GM19397 (cell line): ENCODE data around the gene TGDS.
"Not testable (repeated sequence)": the region's sequence is repeated elsewhere in the genome, so short reads cannot be mapped to it uniquely, and the experiment has no call there.

Source experiments
- ATAC-seq: cut with Tn5 transposase; IDR thresholded peaks from one replicate; pipeline ENCODE4 v1.9.1; 2021; ENCODE audit warnings: mild to moderate bottlenecking, moderate library complexity; ENCODE audit not compliant: unreplicated experiment

Gene TGDS

DNA sequence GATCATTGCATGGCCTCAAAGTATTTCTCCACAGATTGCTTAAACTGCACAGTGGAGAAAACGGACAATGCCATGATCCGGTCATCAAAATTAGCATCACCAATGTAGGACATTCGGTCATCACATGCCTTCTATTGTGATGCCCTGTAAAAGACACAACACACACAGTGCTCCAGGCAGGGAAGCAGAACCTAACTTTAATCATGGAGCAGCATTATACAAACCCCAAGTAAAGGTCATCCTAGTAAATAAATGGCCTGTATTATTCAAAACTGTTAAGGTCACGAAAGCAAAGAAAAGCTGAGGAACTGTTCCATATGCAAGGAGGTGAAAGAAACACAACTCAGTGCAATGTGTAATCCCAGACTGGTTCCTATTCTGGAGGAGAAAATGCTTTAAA is 42.2 kb downstream of the TGDS start:
- no peak for ATAC-seq

DNA sequence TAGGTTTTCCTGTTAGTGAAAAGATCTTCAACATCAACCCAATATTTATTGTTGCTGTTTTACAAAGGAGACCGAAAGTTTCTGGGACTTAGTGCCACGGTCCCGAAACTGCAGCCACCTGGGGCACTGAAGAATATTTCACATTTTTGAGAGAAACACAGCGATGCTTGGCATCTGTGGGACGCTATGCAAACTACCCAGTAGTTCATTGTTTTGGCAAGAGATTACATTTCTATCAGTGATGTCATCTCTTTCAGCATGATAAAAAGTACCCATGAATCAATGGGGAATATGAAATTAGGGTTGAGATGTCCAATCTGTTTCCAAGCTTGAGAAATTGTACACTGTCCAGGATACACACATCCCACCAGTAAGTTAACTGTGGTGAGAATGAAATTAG is 43.9 kb downstream of the TGDS start:
- no peak for ATAC-seq

DNA sequence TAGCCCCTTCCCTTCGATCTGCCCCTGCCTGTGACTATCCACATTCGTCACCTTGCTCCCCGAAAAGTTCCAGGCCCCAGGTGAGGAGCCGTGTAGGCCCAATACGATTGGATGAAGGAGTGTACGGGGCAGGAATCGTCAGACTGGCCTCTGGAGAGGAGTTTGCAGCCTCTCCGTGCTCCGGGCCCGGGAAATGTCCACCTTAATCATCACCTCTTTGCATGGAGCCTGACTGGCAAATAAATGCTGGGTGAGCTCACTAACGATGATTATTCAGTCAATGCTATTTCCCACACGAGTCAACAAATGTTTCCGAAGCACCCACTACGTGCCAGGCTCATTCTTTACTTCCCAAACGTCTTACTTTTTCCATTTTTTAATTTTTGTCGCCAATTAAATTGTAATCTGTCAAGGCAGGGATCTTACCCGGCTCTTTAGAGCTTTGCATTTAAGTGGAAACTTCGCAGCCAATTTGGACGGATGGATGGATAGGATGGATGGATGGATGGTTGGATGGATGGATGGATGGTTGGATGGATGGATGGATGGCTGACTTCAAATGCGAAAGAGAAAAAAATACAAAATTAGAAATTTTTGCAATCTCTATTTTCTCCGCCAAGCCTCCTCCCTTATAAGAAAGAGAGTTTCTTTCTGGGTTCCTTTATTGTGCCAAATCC is 45.8 kb downstream of the TGDS start:
- ATAC-seq: no peak

DNA sequence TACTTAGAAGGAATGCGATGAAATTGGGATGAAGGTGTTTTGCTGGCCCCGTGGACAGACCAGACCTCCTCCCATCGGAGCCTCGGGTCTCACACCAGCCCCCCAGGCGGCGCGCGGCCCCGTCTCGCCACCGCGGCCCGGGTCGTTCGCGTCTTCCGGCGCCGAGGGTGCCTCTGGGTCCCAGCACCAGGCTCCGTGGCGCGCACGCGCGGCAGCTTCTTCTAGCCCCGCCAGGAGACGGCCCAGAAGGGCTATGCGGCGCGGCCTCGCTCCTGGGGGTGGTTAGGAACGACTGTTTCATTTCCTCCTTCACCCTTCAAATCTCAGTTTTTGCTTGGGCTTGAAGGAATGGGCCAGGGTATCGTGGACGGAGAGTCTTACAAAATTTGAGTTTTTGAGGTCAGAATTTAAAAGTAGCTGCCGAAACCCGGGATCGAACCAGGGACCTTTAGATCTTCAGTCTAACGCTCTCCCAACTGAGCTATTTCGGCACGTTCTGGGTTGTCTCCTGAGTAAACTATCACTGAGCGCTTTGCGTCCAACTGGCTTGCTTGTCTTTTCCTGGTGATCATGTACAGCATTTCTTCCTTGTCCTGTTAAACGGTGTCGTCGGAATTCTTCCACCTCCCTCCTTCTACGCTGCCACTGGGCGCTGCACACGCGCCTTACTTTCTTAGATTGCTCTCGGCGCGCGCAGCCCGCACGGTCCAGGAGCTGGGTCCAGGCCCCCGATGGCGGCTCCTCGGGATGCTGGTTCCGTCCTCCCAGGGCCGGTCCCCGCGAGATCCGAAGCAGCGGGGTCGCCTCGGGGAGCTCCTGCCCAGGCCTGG is 46.5 kb downstream of the TGDS start:
- ATAC-seq: peak; percentile 90

DNA sequence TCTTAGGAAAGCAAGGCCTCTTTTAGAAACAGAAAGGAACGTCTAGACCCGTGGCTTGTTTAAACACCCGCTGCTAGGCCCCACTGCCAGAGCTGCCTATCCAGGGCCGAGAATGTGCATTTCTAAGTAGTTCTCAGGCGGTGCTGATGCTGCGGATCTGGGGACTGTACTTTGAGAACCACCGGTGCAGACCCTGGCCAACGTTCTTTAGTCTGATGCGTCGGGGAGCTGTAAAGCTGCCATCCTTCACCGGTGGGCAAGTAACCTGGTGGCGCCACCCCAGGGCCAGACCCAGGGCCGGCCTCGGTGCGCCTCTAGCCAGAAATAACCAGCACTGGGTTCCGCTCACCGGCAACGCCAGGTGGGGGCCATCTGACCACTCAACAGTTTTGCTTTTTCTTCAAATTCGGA is 47.1 kb downstream of the TGDS start:
- peak; percentile 60 for ATAC-seq

DNA sequence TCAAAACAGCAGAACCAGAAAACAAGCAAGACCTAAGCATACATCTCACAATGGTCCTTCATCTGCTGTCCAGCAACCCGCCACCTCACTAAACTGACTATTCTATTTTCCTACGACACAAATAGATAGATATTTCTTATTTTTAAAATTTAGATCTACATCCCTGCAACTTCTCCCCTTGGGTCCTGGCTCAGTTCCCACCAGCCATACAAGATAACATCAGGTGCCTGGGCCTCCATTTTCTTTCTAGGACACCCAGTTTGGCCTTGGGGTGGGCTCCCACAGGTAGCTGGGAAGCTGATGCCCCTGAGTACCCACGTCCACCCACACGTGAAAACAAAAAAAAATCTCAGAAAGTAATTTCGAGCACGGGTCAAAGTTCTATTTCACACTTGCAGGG is 47.6 kb downstream of the TGDS start:
- no peak for ATAC-seq

DNA sequence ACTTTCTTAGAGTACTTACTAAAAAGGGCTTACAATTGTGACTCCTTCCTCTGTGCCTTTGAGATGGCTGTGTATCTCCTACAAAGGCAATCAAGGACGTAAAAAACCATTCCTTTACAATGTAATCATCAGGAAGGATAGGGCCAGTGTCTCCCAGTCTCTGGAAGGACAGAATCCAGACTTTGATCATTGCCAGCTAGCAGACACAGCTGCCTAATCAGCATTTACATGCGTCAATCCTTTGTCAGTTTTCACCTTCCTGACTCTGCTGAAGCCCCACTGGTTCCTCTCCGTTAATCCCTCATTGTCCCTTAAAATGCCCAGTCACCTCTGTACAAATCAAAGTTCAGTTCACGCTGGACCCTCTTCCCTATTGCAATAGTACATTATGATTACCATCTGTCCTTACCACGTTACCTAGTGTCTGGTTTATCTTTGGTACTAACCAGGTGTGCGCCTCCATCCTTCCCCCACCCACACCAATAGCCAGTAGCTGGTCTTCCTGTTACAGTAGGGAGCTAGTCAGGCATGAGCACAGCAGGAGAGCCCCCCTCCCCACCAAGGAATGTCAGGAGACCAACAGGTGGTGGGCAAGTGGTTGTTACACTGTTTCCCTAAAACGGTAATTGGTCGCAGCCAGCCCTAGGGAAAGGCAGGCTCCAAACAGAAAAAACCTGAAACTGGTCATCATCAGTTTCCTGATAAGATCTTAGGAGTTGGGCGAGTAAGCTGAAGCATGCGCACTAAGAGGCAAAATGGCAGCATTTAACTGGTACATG is 49.7 kb downstream of the TGDS start:
- no peak for ATAC-seq

DNA sequence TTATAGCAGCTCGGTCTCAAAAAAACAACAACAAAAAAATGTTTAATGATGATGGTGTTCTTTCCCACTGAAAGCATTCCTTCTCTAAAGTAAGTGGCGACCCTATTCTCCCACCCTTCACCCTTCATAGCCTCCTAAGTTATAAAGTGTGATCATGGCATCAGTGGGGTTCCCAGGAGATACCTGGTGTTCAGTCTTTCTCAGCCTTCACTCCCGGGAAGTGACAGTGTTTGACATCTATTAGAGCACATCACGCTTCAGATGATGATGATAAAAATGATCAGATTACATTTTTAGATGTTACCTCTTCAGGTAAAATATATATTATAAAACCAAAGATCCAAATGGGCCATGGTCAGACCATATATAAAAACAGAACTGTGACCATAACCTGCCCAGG is 51.0 kb downstream of the TGDS start:
- no peak for ATAC-seq

DNA sequence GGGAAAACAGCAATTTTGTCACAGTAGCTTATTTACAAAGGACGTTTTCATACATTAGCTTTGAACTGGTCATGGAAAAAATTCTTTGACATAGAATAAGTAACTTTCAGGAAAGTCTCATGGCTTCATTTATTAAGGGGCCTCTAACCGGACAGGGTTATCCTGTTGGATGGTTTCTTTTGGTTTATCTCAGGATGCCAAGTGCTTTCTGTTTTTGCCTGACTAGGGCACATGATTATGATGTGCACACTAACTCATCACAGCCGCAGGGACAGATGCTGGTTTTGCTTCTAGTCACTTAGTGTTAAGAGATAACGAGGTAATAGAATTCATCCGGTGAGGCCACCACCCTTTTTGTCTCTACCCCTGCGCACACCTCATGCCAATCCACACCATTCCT is 53.0 kb downstream of the TGDS start:
- ATAC-seq: no peak

DNA sequence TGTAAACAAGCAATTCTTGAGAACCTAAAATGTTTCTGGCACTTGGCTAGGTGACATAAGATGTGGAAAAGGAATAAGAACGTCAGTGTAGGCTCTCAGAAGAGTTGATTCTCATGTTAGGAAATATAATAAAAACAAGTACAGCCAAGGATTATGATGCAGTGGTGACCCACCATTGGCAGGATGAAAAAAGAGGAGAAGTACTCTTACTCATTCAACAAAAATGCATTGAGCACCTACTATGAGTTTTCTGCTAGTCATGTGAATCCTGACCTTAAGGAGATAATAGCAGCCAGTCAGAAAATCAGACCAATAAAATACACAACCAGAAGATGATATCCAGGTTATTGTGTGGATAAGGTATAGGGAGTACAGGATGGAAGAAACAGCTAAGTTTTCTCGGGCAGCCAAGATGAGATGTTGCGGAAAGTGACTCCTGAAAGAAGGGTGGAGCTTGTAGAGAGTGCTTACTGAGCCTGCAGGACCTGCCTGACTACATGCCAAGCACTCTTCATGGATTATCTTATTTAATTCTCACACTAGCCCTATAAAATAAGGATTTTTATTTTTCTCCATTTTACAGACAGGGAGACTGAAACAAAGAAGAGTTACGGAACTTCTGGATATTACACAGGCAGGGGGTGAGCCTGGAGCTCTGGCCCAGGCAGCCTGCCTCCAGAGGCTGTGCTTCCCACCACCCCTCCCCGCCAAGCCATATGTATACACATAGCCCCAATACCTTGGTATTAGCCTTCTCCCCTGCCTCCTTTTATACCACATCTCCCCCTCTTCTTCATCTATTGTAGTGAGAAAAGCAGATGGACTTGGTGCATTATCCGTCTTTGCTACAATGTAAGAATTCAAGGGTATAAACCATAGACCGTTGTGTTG is 58.0 kb downstream of the TGDS start:
- no peak for ATAC-seq

DNA sequence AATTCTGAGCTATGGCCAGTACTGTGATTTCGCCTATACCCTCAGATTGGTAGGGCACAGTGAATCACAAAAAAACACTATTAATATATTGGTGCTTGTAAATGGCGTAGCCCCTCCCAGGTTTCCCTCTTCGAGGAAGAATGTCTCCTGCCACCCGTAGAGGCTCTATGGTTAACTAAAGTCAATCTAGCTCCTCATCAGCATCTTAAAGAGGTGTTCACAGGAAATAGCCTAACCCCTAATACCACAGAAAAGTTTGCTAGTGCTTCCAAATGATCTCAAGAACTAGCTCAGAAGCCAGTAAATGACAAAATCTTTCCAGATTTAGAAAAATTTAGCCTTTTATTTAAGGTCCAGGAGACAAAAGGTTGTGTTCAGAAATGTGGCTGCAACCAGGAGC is 60.2 kb downstream of the TGDS start:
- no peak for ATAC-seq

DNA sequence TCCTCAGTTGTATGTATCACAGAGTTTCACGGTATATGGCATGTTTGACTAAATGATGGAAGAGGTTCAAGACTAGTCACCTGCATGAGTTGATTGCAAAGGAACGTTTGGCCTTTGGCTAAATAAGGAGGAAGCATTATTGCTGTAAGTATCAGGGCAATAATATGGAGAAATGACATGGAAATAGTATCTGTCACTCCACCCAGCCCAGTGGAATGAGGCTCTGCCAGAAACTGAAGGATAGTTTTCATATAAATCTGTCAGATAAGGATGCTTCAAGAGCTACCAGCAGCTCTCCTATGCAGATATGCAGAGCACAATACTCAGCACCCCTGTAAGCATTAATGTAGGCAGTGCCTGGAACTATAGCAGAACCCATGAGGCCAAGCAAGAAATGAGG is 60.7 kb downstream of the TGDS start:
- ATAC-seq: no peak

DNA sequence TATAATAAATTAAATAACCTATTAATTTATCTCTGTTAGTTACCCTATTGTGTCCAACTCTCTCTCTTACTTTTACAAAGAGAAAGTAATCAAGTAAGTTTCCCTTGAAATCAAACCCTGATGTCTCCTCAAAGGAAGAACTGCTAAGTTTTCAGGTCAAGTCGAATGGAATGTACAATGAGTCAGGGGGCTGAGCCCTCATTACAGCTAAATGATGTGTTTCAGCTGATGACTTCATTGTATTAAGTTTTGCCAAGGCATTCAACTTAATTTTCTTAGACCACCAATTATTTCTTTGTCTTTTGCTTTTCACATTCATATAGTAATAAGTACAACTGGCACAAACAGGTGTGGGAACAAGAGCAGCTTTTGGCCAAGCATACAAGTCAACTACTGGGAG is 61.8 kb downstream of the TGDS start:
- ATAC-seq: no peak

DNA sequence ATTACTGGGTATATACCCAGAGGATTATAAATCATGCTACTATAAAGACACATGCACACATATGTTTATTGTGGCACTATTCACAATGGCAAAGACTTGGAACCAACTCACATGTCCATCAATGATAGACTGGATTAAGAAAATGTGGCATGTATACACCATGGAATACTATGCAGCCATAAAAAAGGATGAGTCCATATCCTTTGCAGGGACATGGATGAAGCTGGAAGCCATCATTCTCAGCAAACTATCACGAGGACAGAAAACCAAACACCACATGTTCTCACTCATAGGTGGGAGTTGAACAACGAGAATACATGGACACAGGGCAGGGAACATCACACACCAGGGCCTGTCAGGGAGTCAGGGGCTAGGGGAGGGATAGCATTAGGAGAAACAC is 63.7 kb downstream of the TGDS start:
- not testable (repeated sequence) for ATAC-seq

DNA sequence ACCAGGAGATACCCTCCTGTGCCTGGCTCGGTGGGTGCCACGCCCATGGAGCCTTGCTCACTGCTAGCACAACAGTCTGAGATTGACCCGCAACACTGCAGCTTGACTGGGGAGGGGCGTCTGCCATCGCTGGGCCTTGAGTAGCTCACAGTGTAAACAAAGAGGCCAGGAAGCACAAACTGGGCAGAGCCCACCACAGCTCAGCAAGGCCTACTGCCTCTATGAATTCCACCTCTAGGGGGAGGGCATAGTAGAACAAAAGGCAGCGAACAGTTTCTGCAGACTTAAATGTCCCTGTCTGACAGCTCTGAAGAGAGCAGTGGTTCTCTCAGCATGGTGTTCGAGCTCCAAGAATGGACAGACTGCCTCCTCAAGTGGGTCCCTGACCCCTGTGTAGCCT is 69.0 kb downstream of the TGDS start:
- not testable (repeated sequence) for ATAC-seq

DNA sequence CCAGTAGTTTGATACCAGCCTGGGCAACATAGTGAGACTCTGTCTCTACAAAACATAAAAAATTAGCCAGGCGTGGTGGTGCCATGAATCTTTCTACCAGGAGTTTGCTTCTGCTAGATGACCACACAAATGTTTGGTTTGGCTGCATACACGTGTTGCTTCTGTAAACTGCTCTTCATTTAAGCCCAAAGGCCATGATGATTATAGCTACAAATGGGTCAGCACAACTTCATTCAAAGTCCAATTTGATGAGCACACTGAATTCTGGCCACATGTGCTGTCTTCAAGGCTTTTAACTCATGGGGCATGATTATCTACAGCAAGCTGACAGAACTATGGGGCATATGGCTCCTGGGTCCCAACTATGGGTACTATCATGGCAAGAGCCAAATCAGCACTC is 70.2 kb downstream of the TGDS start:
- no peak for ATAC-seq

DNA sequence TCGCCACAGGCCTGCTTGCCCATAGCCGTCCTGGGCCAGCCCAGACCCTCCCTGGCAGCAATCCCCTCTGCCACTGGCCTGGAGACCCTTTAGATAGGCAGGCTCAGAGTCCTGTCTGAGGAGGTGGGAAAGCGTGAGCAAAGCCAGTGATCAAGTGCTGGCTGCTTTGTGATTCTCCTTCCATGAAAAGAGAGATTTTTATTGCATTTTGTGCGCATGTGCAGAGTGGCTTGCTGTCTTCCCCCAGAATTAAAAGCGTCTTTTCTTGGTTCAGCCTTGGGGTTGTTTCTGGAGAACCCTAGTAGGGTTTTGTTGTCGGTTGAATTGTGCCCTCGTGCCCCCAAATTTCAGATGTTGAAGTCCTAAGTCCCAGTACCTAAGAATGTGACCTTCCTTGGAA is 71.5 kb downstream of the TGDS start:
- no peak for ATAC-seq
